Skin epidermis (tissue), 12 donors: ENCODE data around the gene C9orf78.
A peak's percentile ranks its signal among the peaks of the same experiment; 100 is the strongest.
"Not testable (repeated sequence)": the region's sequence is repeated elsewhere in the genome, so short reads cannot be mapped to it uniquely, and the experiment has no call there.

Experiments
- H3K27ac ChIP-seq, 21 experiments: fragments of 200-600 bp; sonication (generic) in 11 of 21; one replicate each; pipeline ENCODE4 v1.5.0; 2020; ENCODE audit warnings: mild to moderate bottlenecking in 3 of 21, inconsistent platforms in 2 of 21, moderate library complexity in 2 of 21
- H3K4me3 ChIP-seq, 7 experiments: fragments of 200-600 bp; sonication (generic) in 2 of 7; one replicate each; pipeline ENCODE4 v1.5.0; 2020; ENCODE audit warnings: inconsistent platforms in 2 of 7, mild to moderate bottlenecking in 2 of 7, moderate library complexity in 1 of 7

C9orf78 gene

DNA sequence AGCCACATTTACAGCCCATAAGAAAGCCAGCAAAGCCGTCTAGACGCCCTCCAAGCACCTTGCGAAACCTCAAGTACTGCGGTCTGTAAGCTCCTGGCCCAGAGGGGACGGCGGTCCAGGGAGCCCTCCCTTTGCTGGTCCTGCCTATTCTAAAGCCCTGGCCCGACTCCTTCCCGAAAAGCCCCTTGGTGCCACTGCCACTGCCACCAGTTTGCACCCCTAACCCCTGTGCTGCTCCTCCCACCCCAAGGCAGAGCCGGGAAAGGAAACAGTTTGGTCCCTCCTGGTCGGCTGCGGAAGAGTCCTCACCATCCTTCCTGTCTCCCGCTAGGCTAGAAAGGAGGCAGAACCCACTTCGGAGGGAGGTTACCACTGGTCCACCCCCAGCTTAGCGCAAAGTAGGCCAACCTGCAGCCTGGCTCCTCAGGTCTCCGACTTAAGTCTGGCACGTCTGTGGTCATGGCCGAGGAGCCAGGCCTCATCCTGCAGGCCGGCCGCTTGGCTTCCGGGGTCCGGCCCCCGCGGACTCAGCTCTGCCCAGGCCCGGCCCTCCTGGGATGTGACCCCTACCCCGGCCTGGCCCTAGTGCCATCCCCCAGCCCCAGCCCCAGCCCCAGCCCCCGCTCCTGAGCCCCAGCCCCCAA is 12.1 kb downstream of the C9orf78 start:
- Histone ChIP-seq H3K4me3 (peak overlapping the region; percentile 70 to 96 (median 86)), H3K27ac (peak overlapping the region; percentile 68 to 97 (median 90))

DNA sequence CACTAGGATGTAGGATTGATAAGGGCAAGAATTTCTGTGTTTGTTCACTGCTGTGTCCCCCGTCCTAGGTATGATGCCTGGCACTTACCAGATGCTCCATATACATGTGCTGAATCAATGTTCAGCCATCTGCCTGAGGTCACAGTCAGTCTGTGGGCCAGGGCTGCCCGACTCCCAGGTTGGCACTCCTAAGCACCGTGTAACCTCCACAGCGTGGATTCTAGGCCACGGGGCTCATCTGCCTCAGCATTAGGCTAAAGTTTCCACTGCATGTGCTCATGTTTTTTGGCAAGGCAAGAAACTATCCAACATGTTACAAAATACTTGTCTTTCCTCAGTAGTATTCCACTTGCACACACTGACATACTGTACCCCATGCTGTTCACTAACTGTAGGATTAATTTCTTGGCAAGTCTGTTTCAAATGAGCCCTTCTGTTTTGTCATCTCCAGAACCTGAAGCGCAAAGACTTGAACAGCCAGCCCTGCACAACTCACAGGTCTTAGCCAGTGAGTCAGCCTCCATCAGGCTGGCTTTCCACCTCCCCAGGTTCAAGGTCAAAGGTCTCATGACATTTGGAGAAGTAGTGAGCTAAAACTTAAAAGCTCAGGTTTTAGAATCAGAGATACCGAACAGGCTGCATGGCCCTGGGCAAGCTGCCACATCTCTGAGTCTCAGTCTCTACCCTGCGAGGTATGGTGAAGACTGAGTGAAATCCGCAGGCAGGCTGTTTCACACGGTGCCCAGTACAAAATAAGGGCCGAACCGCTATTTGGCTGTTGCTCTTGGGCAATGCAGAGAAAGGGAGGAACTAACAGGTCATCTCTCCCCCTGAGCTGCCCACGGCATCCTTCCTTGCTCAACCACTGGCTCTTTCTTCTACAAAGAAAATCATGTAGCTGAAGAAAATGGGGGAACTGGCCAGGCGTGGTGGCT is 18.3 kb downstream of the C9orf78 start:
- H3K27ac ChIP-seq = peak overlapping the region in 1 of 21 experiments; percentile 10
- H3K4me3 ChIP-seq = no peak overlapping the region

DNA sequence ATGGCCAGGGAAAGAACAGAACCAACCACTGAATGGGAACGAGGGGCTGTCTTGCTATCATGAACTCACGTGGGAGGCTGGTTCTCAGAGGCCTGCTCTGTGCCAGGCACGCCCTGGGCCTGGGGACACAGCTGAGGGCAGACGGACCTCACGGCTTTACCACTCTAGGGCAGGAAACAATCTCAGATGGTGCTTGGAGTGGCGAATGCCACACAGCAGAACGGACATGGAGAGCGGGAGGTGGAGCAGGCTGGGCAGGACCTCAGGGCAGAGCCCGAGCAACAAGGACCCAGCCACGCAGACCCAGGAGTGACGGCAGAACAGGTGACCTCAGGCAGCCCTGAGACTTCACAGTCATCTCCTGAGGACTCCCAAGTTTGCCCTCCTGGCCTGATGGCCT is 19.8 kb downstream of the C9orf78 start:
- Histone ChIP-seq H3K4me3 (no peak overlapping the region), H3K27ac (no peak overlapping the region)

DNA sequence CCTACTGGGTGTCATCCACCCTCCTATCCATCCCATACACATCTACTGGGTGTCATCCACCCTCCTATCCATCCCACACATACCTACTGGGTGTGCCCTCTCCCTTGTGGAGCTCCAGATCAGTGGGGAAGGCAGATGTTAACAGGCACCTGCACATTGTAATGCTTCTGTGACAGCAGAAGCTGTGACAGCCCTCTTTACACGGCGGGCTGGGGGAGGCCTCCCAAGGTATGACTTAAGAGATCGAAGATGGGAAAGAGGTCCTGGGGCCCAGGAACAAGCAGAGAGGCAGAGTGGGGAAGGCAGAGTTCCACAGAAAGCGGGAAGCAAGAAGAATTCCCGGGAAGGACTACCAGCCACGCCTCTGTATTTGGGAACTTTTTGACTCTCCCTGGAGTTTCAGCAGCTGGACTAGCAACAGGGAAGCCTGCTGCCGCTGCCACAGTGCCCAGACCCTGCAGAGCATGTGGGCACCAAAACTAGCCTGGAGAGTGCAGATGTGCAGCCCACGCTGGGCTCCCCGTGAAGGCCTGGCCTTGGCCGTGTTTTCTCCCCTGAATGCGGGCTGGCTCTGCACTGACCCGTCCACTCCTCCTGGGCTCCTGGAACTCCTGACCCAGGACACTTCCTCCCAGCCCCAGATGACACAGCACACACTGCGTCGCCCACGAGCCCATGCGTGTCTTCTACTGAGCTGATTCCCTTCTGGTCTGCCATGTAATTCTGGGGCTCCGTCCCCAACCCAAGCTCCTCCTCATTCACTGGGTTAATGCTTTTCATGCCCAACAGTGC is 20.4 kb downstream of the C9orf78 start:
- Histone ChIP-seq H3K27ac (no peak overlapping the region), H3K4me3 (no peak overlapping the region)

DNA sequence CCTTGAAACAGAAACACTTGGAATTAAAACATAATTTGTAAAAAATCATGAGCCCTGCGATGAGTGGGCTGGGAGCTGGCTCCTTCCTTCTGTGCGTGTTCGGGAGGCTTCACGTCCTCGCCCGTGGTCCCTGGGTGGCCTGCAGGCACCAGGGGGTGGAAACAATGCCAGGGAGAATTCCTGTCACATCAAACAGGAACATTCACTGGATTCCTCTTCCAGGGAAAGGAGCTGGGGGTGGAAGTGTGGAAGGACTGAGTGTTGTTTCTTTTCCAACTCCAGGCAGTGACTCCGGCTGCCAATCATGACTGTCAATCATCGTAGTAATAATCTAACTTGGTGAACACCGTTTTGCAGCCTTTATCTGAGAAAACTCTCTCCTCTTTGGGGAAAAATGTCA is 21.4 kb downstream of the C9orf78 start:
- H3K27ac ChIP-seq = no peak overlapping the region
- H3K4me3 ChIP-seq = no peak overlapping the region

DNA sequence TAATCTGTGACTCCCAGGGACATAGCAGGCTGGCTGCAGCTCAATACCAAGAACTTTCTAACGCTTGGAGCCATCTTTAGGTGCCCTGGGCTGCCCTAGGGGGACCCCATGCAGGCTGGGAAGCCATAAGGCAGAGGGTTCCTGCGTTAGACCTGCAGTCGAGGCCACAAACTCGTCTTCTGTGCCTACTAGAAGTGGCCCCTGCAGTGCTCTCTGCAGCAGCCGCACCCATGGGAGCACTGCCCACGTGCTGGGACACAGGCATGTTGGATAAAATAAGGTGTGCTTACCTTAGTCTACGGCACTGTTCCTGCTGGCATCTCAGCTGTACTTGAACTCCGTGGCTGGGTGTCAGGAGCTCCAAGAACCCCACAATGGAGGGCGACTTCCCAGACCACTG is 22.7 kb downstream of the C9orf78 start:
- no peak overlapping the region for H3K27ac ChIP-seq

DNA sequence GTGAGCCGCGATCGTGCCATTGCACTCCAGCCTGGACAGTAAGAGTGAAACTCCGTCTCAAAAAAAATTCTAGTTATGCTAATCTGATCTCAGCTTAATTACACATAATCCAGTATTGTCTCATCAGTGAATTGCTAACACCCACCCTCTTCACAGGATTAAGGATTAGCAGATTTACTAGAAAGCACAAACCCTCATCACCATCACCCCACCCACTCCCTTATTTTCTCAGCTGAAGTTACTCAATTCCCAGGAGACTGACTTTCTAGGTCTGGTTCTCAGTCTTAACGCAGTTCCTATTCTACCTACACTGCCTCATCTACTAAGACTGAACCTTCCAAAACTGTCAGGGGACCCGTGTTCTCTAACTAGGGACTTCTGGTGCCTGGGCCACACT is 23.1 kb downstream of the C9orf78 start:
- no peak overlapping the region for H3K4me3 ChIP-seq
- H3K27ac ChIP-seq = no peak overlapping the region

More for the DNA sequence above, 22.7 kb downstream of the C9orf78 start:
- H3K4me3 ChIP-seq = no peak overlapping the region

DNA sequence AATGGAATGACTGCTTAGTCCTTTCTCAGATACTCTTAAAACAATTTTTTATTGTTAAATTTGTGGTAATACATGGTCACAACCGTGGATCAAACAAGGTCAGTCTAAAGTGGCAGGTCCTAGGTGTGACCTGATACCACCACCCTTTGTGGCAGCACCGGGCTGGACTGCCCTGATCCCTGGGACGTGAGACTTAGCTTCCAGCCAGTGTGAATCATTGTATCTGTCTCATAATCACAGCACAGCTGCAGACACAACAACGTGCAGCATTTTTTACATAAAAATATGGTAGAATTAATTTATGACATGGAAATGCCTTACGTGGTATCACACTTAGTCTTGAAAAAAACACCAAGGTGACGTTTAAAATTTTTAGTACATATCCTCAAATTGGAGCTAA is 24.3 kb downstream of the C9orf78 start:
- H3K27ac ChIP-seq = no peak overlapping the region
- no peak overlapping the region for H3K4me3 ChIP-seq

DNA sequence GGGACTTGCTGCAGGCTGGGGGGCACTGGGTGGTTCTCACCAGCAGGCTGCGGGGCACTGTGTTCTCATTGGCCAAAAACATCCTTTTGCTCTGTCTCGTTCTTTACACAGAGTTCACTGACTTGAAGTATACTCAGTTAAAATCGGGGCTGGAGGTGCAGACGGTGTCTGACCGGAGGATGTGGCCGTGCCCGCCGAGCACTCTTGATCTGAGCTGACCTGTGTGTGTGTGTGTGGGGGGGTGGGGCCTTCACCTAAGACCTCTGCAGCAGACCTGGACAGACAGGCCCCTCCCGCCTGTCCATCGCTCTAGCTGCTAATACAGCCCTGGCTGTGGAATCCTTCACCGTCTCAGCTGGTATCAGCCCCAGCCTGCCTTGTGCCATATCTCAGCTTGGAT is 25.0 kb downstream of the C9orf78 start:
- Histone ChIP-seq H3K27ac (no peak overlapping the region), H3K4me3 (no peak overlapping the region)

DNA sequence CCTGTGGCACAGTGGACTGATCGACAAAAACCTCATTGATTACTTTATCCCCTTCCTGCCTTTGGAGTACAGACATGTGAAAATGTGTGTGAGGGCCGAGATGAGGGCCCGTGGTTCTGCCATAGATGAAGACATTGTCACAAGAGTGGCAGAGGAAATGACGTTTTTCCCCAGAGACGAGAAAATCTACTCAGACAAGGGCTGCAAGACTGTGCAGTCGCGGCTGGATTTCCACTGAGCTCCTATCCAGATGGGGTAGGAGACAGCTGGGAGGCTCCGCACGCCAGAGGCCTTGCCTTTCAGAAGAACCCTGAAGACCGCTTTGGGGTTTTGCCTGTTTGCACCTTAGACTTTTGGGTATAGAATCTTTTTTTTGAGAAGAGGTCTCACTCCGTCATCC is 25.7 kb downstream of the C9orf78 start:
- Histone ChIP-seq H3K27ac (no peak overlapping the region), H3K4me3 (no peak overlapping the region)

DNA sequence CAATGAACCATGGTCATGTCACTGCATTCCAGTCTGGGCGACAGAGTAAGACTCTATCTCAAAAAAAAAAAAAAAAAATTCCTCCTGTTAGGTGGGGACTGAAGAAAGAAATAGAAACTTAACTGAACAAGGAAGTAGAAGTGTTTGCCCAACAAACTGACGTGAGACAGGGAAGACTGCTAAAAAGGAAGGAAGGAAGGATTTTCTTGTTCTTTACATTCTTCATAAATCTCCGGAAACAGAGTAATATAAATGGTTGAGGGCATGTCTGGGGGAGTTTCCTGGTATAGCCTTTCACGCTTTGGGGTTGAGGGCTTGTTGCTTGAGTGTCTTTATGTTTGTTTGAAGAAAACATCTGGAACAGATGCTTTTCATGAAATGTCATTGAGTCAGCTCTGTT is 29.0 kb downstream of the C9orf78 start:
- H3K4me3 ChIP-seq = no peak overlapping the region
- H3K27ac ChIP-seq = no peak overlapping the region

DNA sequence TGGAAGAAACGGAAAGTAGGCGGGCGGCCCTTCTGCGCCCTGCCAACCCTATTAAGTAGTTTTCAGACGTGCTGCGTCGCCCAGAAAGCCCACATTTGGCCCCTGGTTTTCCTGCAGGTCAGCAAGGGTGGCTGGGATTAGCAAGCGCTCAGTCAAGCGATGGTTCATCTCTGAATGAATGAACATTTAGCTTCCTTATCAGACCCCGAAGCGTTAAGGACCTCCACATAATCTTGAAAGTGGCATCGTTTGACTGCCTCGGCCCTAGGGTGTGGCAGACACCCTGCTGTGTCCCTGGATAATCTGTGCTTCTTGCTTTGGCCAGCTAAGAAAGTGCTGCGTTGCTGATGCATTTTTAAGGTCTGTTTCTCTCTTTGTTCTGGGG is 31.4 kb downstream of the C9orf78 start:
- H3K4me3 ChIP-seq = peak overlapping the region; percentile 47 to 98 (median 90)
- H3K27ac ChIP-seq = peak overlapping the region in 20 of 21 experiments; percentile 65 to 89 (median 84)

DNA sequence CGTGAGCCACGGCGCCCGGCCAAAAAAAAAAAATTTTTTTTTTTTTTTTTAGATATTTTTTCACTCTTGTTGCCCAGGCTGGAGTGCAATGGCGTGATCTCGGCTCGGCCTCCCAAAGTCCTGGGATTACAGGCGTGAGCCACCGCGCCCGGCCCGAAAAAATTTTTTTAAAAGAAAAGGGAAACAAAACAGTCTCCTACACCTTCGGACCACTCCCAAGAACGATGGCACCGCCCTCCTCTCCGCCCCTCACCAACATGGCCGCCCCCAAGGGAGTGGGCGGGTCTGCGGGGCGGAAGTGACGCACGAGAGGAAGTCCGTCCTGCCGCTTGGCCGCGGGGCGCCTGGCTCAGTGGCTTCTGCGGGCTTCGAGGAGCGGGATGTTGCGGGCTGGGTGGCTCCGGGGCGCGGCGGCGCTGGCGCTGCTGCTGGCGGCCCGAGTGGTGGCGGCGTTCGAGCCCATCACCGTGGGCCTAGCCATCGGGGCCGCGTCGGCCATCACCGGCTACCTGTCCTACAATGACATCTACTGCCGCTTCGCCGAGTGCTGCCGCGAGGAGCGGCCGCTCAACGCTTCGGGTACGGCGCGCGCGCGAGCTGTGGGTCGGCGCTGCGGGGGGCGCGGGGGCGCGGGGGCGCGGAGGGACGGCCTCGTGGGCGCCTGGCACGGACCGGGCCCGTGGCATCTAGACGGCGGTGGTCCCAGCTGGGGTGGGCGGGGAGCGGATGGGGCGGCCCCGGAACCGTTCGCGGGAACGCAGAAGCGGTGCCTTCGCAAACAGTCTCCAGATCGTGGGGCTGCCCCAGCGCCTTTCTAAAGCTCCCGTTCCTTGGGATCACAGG is 32.0 kb downstream of the C9orf78 start, which contains the start of gene TOR1B:
TOR1B (plus strand) TSS at position 352 of the 843 bp plus-strand sequence; CDS start at position 381, 29 bp downstream.
- Histone ChIP-seq H3K4me3 (peak within 1 kb of the TSS; percentile 47 to 98 (median 90)), H3K27ac (peak within 1 kb of the TSS in 20 of 21 experiments; percentile 65 to 89 (median 84))

DNA sequence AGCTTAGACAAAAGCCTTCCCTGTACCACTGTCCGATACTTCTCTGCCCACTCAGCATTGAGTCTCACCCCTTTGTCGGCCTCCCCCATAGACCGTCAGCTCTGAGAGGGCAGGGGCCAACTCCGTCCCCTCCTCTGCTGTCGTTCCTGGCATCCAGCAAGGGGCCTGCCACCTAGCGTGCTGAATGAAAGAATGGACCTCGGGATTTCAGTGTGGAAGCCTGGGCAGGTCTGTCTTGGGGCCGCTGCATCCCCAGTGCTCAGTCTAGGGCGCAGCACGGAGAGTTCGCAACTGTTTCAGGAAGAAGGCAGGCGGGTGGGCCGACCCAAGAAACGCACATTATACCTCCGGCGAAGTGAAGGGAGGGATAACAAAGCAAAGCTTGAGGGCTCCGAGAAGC is 33.6 kb downstream of the C9orf78 start:
- H3K4me3 ChIP-seq = no peak overlapping the region

DNA sequence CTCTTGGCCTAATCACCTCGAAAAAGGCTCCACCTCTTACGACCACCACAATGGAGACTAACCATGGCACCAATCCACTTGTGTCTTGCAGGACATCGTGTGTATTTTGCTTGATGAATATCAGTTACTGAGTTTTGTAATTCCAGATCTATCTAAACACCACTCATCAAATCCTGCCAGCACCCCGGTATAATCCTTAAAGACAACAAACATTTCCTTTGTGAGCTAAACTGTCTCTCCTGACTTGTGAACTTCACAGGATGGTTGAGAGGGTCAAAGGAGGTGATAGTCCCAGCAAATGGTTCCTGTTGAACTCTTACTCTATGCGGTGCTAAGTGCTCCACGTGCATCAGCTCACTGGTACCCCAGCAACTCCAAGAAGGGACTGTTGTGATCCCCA is 36.1 kb downstream of the C9orf78 start:
- no peak overlapping the region for H3K4me3 ChIP-seq
- H3K27ac ChIP-seq = no peak overlapping the region

More for the DNA sequence above, 33.6 kb downstream of the C9orf78 start:
- H3K27ac ChIP-seq = no peak overlapping the region

DNA sequence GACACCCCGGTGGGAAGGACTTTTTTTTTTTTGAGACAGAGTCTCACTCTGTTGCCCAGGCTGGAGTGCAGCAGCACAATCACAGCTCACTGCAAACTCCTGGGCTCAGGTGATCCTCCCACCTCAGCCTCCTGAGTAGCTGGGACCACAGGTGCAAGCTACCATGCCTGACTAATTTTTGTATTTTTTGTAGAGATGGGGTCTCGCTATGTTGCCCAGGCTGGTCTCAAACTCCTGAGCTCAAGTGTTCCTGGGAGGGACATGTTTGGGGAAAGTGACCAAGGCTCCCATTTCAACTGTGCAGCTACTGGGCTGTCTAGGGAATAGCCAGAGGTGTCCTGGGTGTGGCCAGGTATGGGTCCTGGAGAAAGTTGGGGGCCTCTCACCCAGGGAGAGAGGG is 39.0 kb downstream of the C9orf78 start:
- not testable (repeated sequence) for H3K4me3 ChIP-seq

DNA sequence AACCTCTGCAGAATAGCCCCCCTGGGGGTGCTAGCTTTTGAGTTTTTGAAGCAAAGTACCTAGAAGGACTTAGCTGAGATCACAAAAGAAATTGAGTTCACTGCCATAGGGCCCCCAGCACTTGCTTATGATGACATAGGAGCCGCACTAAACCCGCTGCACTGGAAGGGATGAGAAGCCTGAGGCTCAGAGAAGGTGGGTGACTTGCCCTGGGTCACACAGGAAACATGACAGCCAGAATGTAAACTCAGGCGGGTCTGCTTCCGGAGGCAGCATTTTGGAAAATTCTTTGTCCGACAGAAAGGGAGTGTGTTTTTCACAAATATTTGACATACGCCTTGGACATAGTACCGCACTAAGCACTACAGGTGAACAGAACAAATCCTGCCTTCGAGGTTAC is 40.5 kb downstream of the C9orf78 start:
- no peak overlapping the region for H3K27ac ChIP-seq
- H3K4me3 ChIP-seq = no peak overlapping the region

More for the DNA sequence above, 39.0 kb downstream of the C9orf78 start:
- not testable (repeated sequence) for H3K27ac ChIP-seq

DNA sequence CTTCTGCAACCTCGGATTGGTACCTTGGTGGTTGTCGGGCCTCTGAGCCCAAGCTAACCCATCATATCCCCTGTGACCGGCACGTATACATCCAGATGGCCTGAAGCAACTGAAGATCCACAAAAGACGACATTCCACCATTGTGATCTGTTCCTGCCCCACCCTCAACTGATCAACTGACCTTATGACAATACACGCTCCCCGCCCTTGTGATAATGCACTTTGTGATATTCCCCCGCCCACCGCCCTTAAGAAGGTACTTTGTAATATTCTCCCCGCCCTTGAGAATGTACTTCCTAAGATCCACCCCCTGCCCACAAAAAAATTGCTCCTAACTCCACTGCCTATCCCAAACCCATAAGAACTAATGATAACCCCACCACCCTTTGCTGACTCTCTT is 48.6 kb downstream of the C9orf78 start:
- H3K27ac ChIP-seq = no peak overlapping the region
- no peak overlapping the region for H3K4me3 ChIP-seq

DNA sequence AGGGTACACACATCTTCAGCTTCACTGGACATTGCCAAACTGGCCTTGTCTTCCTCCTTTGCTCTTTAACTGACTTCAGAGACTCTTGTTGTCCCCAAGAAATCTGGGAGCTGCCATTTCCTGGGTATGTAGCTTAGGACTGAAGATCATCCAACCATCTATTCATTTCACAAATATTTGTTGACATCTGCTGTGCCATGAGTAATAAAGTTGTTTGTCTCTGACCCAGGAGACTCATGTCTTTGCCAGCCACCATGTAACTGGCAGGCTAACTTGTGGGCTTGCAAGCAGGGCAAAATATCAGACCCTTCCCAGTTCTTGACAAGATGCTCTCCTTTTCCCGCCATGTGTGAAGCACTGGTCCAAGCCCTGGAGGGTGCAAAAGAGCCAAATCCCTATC is 49.2 kb downstream of the C9orf78 start:
- H3K27ac ChIP-seq = no peak overlapping the region

More for the DNA sequence above, 49.2 kb downstream of the C9orf78 start:
- H3K4me3 ChIP-seq = no peak overlapping the region
